K562 (cell line): ENCODE data around the gene RIOK3. TPM values are rescaled to one million over a fixed set of nuclear protein-coding genes. Genes with fewer than 3 reads are reported as not detected.

ENCODE experiments used
- ATF7 ChIP-seq: fragments of 450-650 bp; IDR thresholded peaks from 2 replicates; pipeline ENCODE4 v1.7.1; 2014; ENCODE audit warnings: mild to moderate bottlenecking, moderate library complexity
- BCOR ChIP-seq: fragments of 450-650 bp; IDR thresholded peaks from 2 replicates; pipeline ENCODE4 v1.6.1; 2016
- ELK3 ChIP-seq: fragments of 450-650 bp; formaldehyde crosslinking; IDR thresholded peaks from 2 replicates; pipeline ENCODE4 v1.4.0; 2020; ENCODE audit warnings: mild to moderate bottlenecking
- ERF ChIP-seq: fragments of 450-650 bp; formaldehyde crosslinking; IDR thresholded peaks from 2 replicates; pipeline ENCODE4 v1.4.0; 2020; ENCODE audit warnings: mild to moderate bottlenecking, mixed read lengths
- HCFC1 ChIP-seq: IDR thresholded peaks from 2 replicates; pipeline ENCODE4 v1.6.1; 2012; ENCODE audit warnings: low read depth, low read length, improper control_type of control experiment
- KLF13 ChIP-seq: fragments of 450-650 bp; IDR thresholded peaks from 2 replicates; pipeline ENCODE4 v1.6.1; 2016; ENCODE audit warnings: missing genetic modification characterization, low read depth, mild to moderate bottlenecking, missing compliant biosample characterization, moderate library complexity, borderline replicate concordance
- MECOM ChIP-seq: fragments of 250-450 bp; sonication (Bioruptor Pico); IDR thresholded peaks from 2 replicates; pipeline ENCODE4 v1.8.0; 2022; ENCODE audit warnings: inconsistent platforms
- NFYB ChIP-seq: IDR thresholded peaks from 2 replicates; pipeline ENCODE4 v1.6.1; 2011; ENCODE audit warnings: mild to moderate bottlenecking, moderate library complexity; ENCODE audit not compliant: insufficient read length; ENCODE audit errors: extremely low read depth
- PHF21A ChIP-seq: fragments of 450-650 bp; IDR thresholded peaks from 2 replicates; pipeline ENCODE4 v1.6.1; 2017; ENCODE audit warnings: low read depth, borderline replicate concordance
- RBFOX2 ChIP-seq: fragments of 200-400 bp; formaldehyde crosslinking; IDR thresholded peaks from 2 replicates; pipeline ENCODE4 v1.6.1; 2017; ENCODE audit warnings: low read depth, mild to moderate bottlenecking, low read length, moderate library complexity
- RBM14 ChIP-seq: fragments of 200-400 bp; formaldehyde crosslinking; IDR thresholded peaks from 2 replicates; pipeline ENCODE4 v1.6.1; 2018; ENCODE audit warnings: low read depth, mild to moderate bottlenecking, low read length, moderate library complexity, borderline replicate concordance; ENCODE audit not compliant: insufficient read depth
- RBM25 ChIP-seq: fragments of 200-400 bp; formaldehyde crosslinking; IDR thresholded peaks from 2 replicates; pipeline ENCODE4 v1.6.1; 2018; ENCODE audit warnings: low read length, low read depth, moderate library complexity; ENCODE audit not compliant: severe bottlenecking
- RFX1 ChIP-seq: fragments of 450-650 bp; IDR thresholded peaks from 2 replicates; pipeline ENCODE4 v1.6.1; 2016; ENCODE audit warnings: mild to moderate bottlenecking, moderate library complexity
- SMAD4 ChIP-seq: fragments of 250-450 bp; sonication (Bioruptor Pico); conservative IDR thresholded peaks from 2 replicates; pipeline ENCODE4 v1.8.0; 2021; ENCODE audit warnings: inconsistent platforms, mild to moderate bottlenecking, moderate library complexity
- SMARCE1 ChIP-seq: fragments of 450-650 bp; IDR thresholded peaks from 2 replicates; pipeline ENCODE4 v1.7.1; 2016; ENCODE audit warnings: mild to moderate bottlenecking
- SP1 ChIP-seq: sonication (generic); formaldehyde crosslinking; IDR thresholded peaks from 2 replicates; pipeline ENCODE4 v1.8.1; 2022; ENCODE audit warnings: mild to moderate bottlenecking, missing genetic modification reagents
- TOE1 ChIP-seq, 2 experiments: fragments of 450-650 bp in 1 of 2; sonication (generic) in 1 of 2; formaldehyde crosslinking in 1 of 2; IDR thresholded peaks; 2 replicates each; pipeline versions ENCODE4 v1.7.1 to v1.8.0; 2016 to 2022; ENCODE audit warnings: borderline replicate concordance in 2 of 2, mild to moderate bottlenecking in 2 of 2, antibody characterized with exemption in 1 of 2, inconsistent platforms in 1 of 2, low read depth in 1 of 2, missing genetic modification reagents in 1 of 2, moderate library complexity in 1 of 2
- TSC22D4 ChIP-seq: fragments of 450-650 bp; IDR thresholded peaks from 2 replicates; pipeline ENCODE4 v1.6.1; 2016; ENCODE audit warnings: missing genetic modification characterization, missing biosample characterization, control low read depth
- VEZF1 ChIP-seq: fragments of 200-800 bp; sonication (Bioruptor generic); IDR thresholded peaks from 2 replicates; pipeline ENCODE4 v1.6.1; 2017; ENCODE audit warnings: missing genetic modification characterization, missing compliant biosample characterization
- ZNF134 ChIP-seq: fragments of 250-450 bp; sonication (Bioruptor Pico); conservative IDR thresholded peaks from 2 replicates; pipeline ENCODE4 v1.4.0; 2020
- ZNF431 ChIP-seq: sonication (generic); formaldehyde crosslinking; IDR thresholded peaks from 2 replicates; pipeline ENCODE4 v1.8.0; 2022; ENCODE audit warnings: mild to moderate bottlenecking, missing genetic modification reagents
- ZNF766 ChIP-seq: fragments of 200-800 bp; sonication (Bioruptor generic); conservative IDR thresholded peaks from 2 replicates; pipeline ENCODE4 v1.6.1; 2016; ENCODE audit warnings: missing genetic modification characterization, missing compliant biosample characterization
- ZSCAN32 ChIP-seq: fragments of 450-650 bp; formaldehyde crosslinking; IDR thresholded peaks from 2 replicates; pipeline ENCODE4 v1.4.0; 2020; ENCODE audit warnings: mild to moderate bottlenecking, moderate library complexity
- polyA plus RNA-seq, 8 experiments: library from polyadenylated mRNA; depleted of rRNA in 4 of 8; stranded (reverse) in 5 of 8; unstranded in 3 of 8; fragments of >200 nt; fragmentation: Nextera tagmentation in 2 of 8; fragmentation: Illumina TruSeq in 1 of 8; extraction: Ambion mirVana in 2 of 8; extraction: Trizol in 1 of 8; gene quantifications; 2 replicates each; pipeline versions ENCODE4 v1.2.1 to v1.2.3, GENCODE V29; 2011 to 2014; ENCODE audit warnings: inconsistent platforms in 1 of 8, missing spikeins in 1 of 8
- total RNA-seq, 7 experiments: library from RNA; depleted of rRNA in 6 of 7; stranded (reverse); fragments of >200 nt in 6 of 7; fragmentation: Illumina TruSeq in 2 of 7; extraction: Trizol in 2 of 7; gene quantifications; 2 replicates each; pipeline versions ENCODE4 v1.2.1 to v1.2.3, GENCODE V29; 2011 to 2021; ENCODE audit warnings: low replicate concordance in 1 of 7
- TF ChIP-seq, protein P1 (sequence below): sonication (generic); formaldehyde crosslinking; IDR thresholded peaks from 2 replicates; pipeline ENCODE4 v1.8.0; 2022; ENCODE audit warnings: mild to moderate bottlenecking, missing genetic modification reagents

Gene RIOK3
- total and polyA plus RNA-seq, 9 of the 15 experiments (the other 6 are each of a cell fraction or from before 2014, with no cell fraction given), result 21.4 to 89.5 (median 62.9) TPM

DNA sequence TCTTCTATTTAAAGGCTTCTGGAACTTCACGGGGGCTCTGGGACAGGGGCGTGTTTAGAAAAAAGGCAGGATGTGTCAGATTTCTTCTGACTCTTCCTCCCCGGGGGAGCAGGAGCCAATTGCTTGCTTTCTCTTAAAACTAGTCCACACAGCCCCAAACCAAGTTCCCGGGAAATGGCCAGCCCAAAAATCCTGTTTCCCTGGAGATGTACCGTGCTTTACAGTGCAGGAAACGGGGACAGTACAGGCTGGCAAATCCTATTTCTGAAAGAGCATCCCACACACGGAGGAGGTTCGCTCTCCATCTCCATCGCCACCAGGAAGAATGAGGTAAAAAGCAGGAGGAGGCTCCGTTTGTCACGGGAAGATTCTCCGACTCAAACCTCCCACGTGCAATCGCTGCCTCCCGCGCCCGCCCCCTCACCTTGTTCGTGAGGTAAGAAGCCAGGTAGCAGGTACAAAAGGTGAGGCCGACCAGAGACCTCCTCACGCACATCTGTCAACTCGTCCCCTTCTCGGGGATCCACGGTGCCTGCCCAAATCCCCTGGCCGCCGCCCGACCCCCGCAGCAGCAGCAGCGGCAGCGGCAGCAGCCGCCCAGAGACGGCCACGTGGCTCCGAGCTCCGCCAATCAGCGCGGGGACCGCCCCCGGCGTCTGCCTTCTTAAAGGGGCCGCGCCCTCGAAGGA is 15.6 kb upstream of the RIOK3 start (continued):
- TF ChIP-seq ZNF134 (CRISPR knock-in tag), result 0 out of 2 replicates have a peak, but pooled peaks have one; percentile 25
- TF ChIP-seq RFX1, result peak; percentile 45
- 0 out of 2 replicates have a peak, but pooled peaks have one; percentile 27 for TF ChIP-seq HCFC1
- 0 out of 2 replicates have a peak, but pooled peaks have one; percentile 25 for TF ChIP-seq ZNF431 (CRISPR knock-in tag)
- TF ChIP-seq SMAD4, result peak; percentile 59
- no peak for TF ChIP-seq ZSCAN32 (CRISPR knock-in tag)
- peak; percentile 56; the same call in 1 of the 2 replicates for TF ChIP-seq SP1 (CRISPR knock-in tag)
- 0 out of 2 replicates have a peak, but pooled peaks have one; percentile 19 for TF ChIP-seq MECOM (CRISPR knock-in tag)
- TF ChIP-seq PHF21A, result no peak
- TF ChIP-seq ZNF766 (CRISPR knock-in tag), result no peak
- TF ChIP-seq SMARCE1, result 0 out of 2 replicates have a peak, but pooled peaks have one; percentile 19
- TF ChIP-seq TOE1 (IDR thresholded peaks at IDR 0.05; ENCODE audit: borderline replicate concordance), result peak; percentile 78
- no peak for TF ChIP-seq TOE1 (CRISPR knock-in tag; IDR thresholded peaks at IDR 0.05; ENCODE audit: borderline replicate concordance, low read depth)
- peak; percentile 84; the same call in 1 of the 2 replicates for TF ChIP-seq KLF13
- peak; percentile 51; the same call in 1 of the 2 replicates for TF ChIP-seq VEZF1
- TF ChIP-seq RBFOX2, result peak; percentile 89
- TF ChIP-seq ELK3 (CRISPR knock-in tag), result no peak
- 0 out of 2 replicates have a peak, but pooled peaks have one; percentile 55 for TF ChIP-seq ERF
- peak; percentile 63; the same call in 1 of the 2 replicates for TF ChIP-seq BCOR
- no peak for TF ChIP-seq TSC22D4 (tag)
- TF ChIP-seq ATF7, result peak; percentile 67; the same call in 1 of the 2 replicates
- peak; percentile 88 for TF ChIP-seq RBM25
- TF ChIP-seq NFYB, result peak; percentile 79
- TF ChIP-seq, protein P1, sequence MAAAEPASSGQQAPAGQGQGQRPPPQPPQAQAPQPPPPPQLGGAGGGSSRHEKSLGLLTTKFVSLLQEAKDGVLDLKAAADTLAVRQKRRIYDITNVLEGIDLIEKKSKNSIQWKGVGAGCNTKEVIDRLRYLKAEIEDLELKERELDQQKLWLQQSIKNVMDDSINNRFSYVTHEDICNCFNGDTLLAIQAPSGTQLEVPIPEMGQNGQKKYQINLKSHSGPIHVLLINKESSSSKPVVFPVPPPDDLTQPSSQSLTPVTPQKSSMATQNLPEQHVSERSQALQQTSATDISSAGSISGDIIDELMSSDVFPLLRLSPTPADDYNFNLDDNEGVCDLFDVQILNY (CRISPR knock-in tag), result 0 out of 2 replicates have a peak, but pooled peaks have one; percentile 48
- TF ChIP-seq RBM14, result no peak
